Measurements from ENCODE around the gene MTMR10.

Gene MTMR10

DNA sequence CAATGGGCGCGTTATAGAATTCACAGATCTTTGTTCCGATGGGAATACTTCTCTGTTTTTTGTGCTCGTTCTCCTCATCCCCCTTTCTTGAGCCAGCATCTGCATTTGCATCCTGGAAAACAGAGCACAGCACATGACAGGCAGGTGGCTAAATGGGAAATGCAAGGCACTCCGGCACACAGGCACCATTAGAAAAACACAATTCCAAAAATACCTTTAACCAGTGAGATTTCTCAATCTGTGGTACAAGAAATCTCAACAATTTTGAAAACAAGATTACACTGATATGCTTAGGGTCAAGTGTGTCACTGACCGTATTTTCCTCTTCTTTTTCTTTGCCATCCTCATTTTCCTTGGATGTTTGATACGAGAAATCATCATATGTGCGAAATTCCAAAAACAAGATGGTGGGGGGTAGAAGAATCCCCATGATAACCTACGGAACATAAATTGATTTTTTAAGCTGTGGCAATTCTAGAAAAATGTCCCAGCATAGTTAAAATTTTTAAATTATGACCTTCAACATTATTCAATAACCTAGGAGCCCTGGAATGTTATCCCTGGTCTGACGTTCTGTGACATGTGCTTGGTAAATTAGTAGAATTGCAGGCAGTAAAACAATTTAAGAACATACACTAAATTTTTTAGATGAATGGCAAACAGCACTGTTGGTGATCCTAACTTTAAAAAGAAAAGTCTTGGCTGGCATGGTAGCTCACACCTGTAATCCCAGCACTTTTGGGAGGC, 46.5 kb upstream of the MTMR10 start:
- Histone ChIP-seq H2AFZ (ENCODE audit: low read depth, low read length) (no peak overlapping the region), H3K27me3 (ENCODE audit: insufficient read depth, low read length, poor library complexity) (no peaks in the 10 kb centered on the region), H3K4me3 (ENCODE audit: low read depth in 1 of 2, low read length in 2 of 2) (no peak overlapping the region), H3K36me3 (ENCODE audit: insufficient read depth, low read length) (no peaks in the 10 kb centered on the region), H3K9ac (ENCODE audit: low read depth, low read length) (no peak overlapping the region), H3K4me2 (ENCODE audit: insufficient read depth, low read length) (no peak overlapping the region), H3K79me2 (ENCODE audit: insufficient read depth, low read length) (no peaks in the 10 kb centered on the region), H3K27ac (ENCODE audit: low read length) (no peak overlapping the region), H3K9me3 (ENCODE audit: insufficient read depth, low read length, severe bottlenecking) (no peaks in the 10 kb centered on the region), H4K20me1 (ENCODE audit: insufficient read depth, low read length) (no peaks in the 10 kb centered on the region), H3K4me1 (ENCODE audit: insufficient read depth, low read length) (no peaks in the 10 kb centered on the region)
- ATAC-seq (ENCODE audit: insufficient read depth, low read depth) (no peak), DNase-seq (no peak)
- TF ChIP-seq EZH2 (IDR thresholded peaks at IDR 0.05; ENCODE audit: borderline replicate concordance, low read depth, low read length, severe bottlenecking): no peak
- TF ChIP-seq, protein P1, sequence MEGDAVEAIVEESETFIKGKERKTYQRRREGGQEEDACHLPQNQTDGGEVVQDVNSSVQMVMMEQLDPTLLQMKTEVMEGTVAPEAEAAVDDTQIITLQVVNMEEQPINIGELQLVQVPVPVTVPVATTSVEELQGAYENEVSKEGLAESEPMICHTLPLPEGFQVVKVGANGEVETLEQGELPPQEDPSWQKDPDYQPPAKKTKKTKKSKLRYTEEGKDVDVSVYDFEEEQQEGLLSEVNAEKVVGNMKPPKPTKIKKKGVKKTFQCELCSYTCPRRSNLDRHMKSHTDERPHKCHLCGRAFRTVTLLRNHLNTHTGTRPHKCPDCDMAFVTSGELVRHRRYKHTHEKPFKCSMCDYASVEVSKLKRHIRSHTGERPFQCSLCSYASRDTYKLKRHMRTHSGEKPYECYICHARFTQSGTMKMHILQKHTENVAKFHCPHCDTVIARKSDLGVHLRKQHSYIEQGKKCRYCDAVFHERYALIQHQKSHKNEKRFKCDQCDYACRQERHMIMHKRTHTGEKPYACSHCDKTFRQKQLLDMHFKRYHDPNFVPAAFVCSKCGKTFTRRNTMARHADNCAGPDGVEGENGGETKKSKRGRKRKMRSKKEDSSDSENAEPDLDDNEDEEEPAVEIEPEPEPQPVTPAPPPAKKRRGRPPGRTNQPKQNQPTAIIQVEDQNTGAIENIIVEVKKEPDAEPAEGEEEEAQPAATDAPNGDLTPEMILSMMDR (IDR thresholded peaks at IDR 0.05; ENCODE audit: borderline replicate concordance, extremely low read depth, low read length, poor library complexity, severe bottlenecking): no peak

DNA sequence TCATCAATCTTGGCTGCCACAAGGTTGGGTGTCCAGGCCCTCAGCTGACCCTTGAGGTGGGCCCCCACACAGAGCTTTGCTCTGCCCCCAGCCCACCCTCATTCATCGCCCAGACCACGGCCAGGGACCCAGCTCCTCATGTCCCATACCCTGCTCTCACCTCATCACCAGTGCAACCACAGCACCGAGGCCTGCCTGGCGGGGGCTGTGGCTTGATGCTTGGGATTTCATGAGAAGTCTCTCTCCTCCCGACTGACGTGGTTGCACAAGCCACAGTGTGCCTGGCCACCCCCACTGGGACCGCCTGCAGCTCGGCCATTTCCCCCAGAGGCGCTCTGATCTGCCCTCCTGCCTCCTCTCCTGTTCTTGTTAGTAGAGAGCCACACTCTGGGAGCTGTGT, 45.4 kb upstream of the MTMR10 start:
- Histone ChIP-seq H2AFZ (ENCODE audit: low read depth, low read length) (no peak overlapping the region), H3K9me3 (ENCODE audit: insufficient read depth, low read length, severe bottlenecking) (no peaks in the 10 kb centered on the region), H3K4me1 (ENCODE audit: insufficient read depth, low read length) (no peaks in the 10 kb centered on the region), H3K4me3 (ENCODE audit: low read depth in 1 of 2, low read length in 2 of 2) (no peak overlapping the region), H3K9ac (ENCODE audit: low read depth, low read length) (no peak overlapping the region), H3K79me2 (ENCODE audit: insufficient read depth, low read length) (no peaks in the 10 kb centered on the region), H4K20me1 (ENCODE audit: insufficient read depth, low read length) (no peaks in the 10 kb centered on the region), H3K4me2 (ENCODE audit: insufficient read depth, low read length) (no peak overlapping the region), H3K27ac (ENCODE audit: low read length) (no peak overlapping the region), H3K36me3 (ENCODE audit: insufficient read depth, low read length) (no peaks in the 10 kb centered on the region), H3K27me3 (ENCODE audit: insufficient read depth, low read length, poor library complexity) (no peaks in the 10 kb centered on the region)
- no peak for ATAC-seq (ENCODE audit: insufficient read depth, low read depth)
- TF ChIP-seq, protein P1 (IDR thresholded peaks at IDR 0.05; ENCODE audit: borderline replicate concordance, extremely low read depth, low read length, poor library complexity, severe bottlenecking): no peak
- no peak for TF ChIP-seq EZH2 (IDR thresholded peaks at IDR 0.05; ENCODE audit: borderline replicate concordance, low read depth, low read length, severe bottlenecking)
- no peak for DNase-seq

DNA sequence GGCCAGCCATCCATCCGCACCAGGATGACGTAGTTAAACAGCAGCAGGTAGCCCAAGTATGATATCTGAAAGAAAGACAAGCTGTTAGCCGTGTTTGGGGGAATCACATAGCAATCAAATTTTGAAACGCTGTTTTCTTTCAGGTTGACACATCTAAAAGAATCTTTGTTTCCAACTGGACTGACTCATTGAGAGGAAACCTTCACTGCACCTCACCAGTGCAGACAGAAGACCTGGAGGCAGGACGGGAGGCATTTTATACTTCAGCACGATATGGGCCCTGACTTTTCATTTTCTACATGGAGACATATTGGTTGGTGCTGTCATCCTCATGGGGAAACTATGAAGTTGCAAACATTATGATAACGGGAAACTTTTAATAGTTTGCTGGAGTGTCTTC, 44.2 kb upstream of the MTMR10 start:
- Histone ChIP-seq H3K9me3 (ENCODE audit: insufficient read depth, low read length, severe bottlenecking) (no peaks in the 10 kb centered on the region), H3K27me3 (ENCODE audit: insufficient read depth, low read length, poor library complexity) (peaks cover 3% of the 10 kb centered on the region), H2AFZ (ENCODE audit: low read depth, low read length) (no peak overlapping the region), H3K79me2 (ENCODE audit: insufficient read depth, low read length) (no peaks in the 10 kb centered on the region), H3K4me1 (ENCODE audit: insufficient read depth, low read length) (no peaks in the 10 kb centered on the region), H3K9ac (ENCODE audit: low read depth, low read length) (no peak overlapping the region), H4K20me1 (ENCODE audit: insufficient read depth, low read length) (no peaks in the 10 kb centered on the region), H3K27ac (ENCODE audit: low read length) (no peak overlapping the region), H3K36me3 (ENCODE audit: insufficient read depth, low read length) (no peaks in the 10 kb centered on the region), H3K4me3 (ENCODE audit: low read depth in 1 of 2, low read length in 2 of 2) (no peak overlapping the region), H3K4me2 (ENCODE audit: insufficient read depth, low read length) (no peak overlapping the region)
- no peak for DNase-seq
- TF ChIP-seq EZH2 (IDR thresholded peaks at IDR 0.05; ENCODE audit: borderline replicate concordance, low read depth, low read length, severe bottlenecking): no peak
- TF ChIP-seq, protein P1 (IDR thresholded peaks at IDR 0.05; ENCODE audit: borderline replicate concordance, extremely low read depth, low read length, poor library complexity, severe bottlenecking): no peak
- no peak for ATAC-seq (ENCODE audit: insufficient read depth, low read depth)

Measured in DND-41 (cell line).